ENCODE data around the gene MYPN. TPM values are rescaled to one million over a fixed set of nuclear protein-coding genes. Genes with fewer than 3 reads are reported as not detected.

MYPN gene
- total RNA-seq, 1 experiment from 2014 or later = 1.8 TPM

DNA sequence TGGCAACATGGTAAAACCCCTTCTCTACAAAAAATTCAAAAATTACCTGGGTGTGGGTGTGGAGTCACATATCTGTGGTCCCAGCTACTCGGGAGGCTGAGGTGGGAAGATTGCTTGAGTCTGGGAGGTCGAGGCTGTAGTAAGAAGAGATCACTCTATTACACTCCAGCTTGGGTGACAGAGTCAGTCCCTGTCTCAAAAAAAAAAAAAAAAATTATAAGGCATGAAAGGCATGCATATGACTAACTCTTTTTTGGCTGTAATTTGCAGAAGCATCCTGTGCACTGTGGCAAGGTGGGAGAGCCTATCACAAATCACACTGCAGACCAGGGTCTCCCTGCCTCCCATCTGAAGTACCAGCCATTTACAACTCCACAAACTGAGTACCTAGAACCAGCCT lies 14.1 kb upstream of the MYPN start:
- DNase-seq (ENCODE audit: low read depth) = peak; percentile 73

DNA sequence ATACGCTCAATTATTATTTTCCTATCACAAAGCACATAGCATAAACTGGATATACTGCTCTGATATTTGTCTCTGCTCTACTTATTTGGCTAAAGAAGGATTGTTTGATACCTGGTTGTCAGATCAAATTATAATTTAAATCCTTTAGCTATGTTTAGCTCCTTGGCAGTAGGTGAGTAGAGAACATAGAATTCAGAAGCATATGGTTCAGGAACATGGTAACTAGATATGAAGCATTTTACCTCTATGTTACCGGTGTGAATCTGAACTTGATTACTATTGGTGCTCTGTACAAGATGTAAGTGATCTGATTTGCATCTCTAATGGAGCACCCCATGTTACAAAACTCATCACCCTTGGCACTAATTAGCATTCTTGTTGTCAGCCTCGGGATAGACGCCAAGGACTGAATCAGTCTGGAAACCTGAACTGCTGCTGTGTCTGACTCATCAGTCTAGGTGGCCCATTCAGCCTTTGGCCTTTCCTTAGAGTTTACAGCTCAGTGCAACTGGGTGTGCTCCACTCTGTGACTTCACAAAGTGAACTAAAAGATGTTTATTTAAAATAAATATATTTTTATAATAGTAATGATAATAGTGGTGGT lies 12.3 kb upstream of the MYPN start:
- peak; percentile 91 for DNase-seq (ENCODE audit: low read depth)

DNA sequence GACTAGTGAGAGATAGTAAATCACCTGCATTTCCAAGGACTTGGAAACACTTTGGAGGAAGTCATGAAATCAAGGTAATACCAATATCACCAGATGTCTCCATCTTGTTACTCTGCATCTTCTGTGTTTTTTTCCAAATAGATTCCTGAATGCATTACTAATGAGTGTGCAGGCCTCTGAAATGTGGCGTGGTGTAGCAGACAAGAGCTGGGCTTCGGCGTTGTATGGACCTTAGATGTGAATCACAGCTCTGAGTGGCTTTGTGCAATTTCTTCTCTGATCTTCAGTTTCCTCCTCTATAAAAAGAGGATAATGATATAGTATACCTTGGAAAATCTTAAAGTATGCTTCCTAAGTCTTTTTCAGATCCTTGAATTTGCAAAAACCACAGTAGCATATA lies 9.6 kb upstream of the MYPN start:
- DNase-seq (ENCODE audit: low read depth) = peak; percentile 68

DNA sequence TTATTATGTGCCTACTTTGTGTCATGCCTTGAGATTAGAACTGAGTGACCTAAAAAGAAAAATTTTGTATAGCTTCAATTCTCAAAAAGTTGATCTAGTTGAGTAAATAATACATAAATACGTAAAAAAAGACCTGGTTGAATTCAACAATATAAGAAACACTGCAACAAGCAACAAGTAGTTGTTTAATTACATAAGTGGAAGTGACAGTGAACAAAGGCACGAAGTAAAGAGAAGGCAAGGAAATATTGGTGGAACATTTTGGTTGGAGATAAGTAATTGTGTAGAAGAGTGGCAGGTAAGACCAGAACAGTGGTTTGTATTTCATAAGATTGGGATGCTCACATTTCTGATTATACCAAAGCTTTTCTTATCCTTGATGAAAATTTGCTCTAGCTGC lies 8.2 kb upstream of the MYPN start:
- DNase-seq (ENCODE audit: low read depth) = no peak

DNA sequence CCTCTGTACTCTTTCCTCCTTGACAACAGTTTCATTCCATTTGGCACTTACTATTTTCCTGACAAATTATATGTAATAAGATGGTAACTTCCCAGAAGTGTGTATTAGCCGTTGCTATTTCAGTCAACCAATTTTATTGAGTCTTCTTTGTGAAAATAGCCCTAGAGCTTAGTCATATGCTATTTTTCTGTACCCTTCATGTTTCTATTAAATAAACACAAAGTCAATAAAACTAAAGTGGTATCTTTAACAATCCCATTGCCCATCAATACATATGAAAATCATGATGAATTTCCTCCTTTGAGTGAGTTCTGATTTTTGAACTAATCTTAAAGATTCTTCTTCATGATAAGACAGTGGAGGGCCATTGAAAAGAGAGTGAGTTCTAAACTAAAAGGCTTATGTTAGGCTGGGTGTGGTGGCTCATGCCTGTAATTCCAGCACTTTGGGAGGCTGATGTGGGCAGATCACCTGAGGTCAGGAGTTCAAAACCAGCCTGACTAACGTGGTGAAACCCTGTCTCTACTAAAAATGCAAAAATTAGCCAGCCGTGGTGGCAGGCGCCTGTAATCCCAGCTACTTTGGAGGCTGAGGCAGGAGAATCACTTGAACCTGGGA lies 5.9 kb upstream of the MYPN start:
- DNase-seq (ENCODE audit: low read depth) = no peak

DNA sequence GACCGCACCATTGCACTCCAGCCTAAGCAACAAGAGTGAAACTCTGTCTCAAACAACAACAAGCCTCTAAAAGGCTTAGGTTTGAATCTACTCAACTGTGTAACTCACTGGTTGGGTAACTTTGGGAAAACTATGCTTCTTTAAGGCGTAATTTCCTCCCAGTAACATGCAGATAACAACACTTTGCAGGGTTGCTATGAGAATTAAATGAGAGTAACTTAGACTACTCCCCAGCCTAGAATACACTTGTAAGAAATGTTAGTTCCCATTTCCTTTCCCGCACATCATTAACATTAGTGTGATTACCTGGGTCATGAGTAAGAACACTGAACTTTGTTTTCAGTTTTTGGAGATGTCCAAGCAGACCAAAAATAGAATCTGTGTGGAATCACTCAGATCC lies 5.4 kb upstream of the MYPN start:
- DNase-seq (ENCODE audit: low read depth) = no peak

DNA sequence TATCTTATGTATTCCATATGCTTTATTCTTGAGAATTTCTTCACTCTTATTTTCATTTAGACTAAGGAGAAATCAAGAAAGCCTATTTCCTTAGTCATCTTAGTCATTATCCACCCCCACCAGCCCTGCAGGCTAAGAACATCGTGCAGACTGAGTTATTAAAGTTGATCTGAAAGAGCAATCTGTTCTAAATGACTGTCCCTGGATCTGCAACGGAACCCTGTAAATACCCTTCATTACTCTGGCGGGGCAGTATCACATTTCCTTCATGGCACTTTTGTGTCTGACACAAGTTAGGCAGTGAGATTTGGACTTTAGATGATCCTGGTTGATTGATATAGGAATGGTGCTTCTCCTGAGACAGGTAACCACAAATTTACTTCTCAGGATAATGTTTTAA lies 3.5 kb upstream of the MYPN start:
- peak; percentile 87 for DNase-seq (ENCODE audit: low read depth)

DNA sequence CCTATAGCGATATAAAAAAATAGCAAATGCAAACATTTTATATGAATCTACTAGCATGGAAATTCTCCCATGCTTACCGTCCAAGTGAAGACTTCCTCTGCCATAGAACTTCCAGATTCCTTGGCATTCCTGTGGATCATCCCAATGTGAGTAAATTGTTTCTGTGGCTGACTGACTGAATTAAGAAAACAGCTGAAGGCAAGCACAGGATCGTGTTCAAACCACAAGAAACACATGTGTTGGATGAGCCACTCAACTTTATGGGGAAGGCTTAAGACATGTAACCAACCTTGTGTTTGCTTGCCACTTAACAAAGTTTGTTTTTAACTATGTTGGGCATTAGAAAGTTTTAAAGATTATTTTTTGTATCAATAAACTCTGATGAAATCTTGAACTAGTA lies 2.6 kb upstream of the MYPN start:
- peak; percentile 94 for DNase-seq (ENCODE audit: low read depth)

DNA sequence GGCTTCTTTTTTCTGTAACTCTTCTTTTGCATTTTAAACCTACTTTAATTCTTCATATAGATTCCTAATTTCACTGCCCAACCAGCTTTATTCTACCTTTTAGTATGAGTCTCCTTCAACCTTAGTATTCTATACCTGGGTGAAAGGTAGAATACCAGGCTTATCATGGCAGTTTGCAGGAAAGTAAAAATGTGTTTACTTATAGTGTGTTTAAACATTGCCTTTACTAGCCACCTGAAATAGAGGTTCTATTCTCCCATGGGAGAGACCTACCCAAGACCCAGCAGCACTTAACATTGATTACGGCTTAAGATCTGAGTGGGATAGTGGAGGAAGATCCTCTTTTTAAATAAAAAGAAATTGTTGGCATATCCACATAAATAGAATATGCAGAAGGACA lies 1.6 kb upstream of the MYPN start:
- DNase-seq (ENCODE audit: low read depth) = no peak

DNA sequence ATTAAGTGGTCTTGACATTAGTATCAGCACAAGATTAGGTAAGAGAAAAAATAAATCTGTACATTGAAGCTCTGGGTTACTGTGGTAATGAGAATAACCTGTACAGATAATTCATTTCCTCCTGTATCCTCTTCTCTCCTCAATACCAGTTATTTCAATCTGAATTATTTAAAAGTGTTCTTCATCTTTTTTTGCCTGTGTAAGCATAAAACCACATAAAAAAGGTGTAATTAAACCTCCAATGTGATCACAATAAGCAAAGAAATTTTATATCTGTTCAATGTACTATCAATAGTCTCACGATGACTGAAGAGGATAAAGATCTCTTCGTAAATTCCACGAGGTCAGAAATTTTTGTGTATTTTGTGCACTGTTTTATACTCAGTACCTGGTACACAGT lies 1.2 kb upstream of the MYPN start:
- no peak for DNase-seq (ENCODE audit: low read depth)

DNA sequence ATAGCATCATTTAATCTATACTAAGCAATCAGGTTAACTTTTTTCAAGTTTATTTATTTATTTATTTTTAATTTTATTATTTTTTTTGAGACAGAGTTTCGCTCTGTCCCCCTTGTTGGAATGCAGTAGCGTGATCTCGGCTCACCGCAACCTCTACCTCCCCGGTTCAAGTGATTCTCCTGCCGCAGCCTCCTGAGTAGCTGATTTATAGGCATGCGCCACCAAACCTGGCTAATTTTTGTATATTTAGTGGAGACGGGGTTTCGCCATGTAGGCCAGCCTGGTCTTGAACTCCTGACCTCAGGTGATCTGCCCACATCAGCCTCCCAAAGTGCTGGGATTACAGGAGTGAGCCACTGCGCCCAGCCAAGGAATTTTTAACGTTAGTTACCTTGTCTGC lies 635 bp upstream of the MYPN start:
- DNase-seq (ENCODE audit: low read depth) = no peak

DNA sequence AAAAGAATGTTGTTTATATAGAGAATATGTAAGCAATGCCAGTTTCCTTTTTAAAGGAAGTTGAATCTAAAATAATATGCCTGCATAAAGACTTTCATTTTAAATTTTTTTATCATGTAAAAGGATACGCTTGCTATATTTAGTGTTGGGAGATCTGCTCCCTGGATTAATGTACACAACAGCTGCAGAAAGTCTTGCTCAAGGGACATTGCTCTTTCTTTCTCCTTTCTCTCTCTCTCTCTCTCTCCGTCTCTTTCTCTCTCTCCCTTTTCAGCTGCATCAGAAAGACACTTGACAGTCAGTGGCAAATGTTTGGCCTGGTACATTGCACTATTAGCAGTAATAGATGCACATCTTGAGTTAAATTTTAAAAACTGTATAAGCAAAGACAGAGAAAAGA lies 739 bp downstream of the MYPN start:
- DNase-seq (ENCODE audit: low read depth) = no peak

DNA sequence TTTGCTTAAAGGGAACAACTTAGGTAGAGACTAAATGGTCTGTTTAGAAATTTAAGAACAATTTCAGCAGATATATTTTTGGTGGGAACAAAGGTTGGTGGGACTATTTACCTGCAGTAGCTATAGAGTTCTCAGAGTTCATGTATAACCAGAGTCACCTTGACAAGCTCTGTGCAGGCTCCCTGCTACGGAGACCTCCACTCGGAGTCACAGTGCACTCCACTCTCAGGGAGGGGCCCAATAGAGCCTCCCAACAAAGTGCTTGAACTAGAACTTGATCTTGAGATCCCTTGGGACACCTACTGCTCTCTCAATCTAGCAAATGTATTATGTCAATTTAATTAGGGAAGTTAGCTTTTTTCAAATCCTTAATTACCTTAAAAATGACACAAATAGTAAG lies 2.3 kb downstream of the MYPN start:
- DNase-seq (ENCODE audit: low read depth) = no peak

DNA sequence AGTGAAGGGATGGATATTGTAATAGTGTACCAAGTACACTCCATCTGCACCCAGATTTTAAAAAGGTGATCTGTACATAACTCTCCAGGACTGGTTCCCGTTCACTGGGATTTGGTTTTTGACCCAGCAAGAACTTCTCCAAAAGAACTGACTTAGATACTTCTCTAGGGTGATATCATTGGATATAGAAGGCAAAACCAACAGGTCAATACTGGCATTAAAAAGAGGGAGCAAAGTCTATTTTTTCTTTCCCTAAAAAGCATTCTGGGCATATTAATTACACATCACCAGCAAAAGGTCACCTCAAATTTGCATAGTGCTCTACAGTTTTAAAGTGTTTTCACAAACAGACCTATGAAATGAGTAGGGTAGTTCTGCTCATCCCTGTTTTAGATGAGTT lies 3.5 kb downstream of the MYPN start:
- DNase-seq (ENCODE audit: low read depth) = no peak

DNA sequence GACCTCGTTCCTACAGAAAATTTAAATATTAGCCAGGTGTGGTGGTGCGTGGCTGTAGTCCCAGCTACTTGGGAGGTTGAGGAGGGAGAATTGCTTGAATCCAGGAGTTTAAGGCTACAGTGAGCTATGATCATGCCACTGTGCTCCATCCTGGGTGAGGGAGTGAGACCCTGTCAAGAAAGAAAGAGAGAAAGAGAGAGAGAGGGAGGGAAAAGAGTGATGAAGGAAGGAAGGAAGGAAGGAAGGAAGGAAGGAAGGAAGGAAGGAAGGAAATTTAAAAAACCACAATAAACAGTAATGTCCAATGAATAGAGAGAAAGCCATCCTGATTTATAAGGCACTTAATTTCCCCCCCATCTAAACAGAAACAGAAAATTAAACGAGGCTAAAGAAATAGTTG lies 9.4 kb downstream of the MYPN start:
- DNase-seq (ENCODE audit: low read depth) = no peak

DNA sequence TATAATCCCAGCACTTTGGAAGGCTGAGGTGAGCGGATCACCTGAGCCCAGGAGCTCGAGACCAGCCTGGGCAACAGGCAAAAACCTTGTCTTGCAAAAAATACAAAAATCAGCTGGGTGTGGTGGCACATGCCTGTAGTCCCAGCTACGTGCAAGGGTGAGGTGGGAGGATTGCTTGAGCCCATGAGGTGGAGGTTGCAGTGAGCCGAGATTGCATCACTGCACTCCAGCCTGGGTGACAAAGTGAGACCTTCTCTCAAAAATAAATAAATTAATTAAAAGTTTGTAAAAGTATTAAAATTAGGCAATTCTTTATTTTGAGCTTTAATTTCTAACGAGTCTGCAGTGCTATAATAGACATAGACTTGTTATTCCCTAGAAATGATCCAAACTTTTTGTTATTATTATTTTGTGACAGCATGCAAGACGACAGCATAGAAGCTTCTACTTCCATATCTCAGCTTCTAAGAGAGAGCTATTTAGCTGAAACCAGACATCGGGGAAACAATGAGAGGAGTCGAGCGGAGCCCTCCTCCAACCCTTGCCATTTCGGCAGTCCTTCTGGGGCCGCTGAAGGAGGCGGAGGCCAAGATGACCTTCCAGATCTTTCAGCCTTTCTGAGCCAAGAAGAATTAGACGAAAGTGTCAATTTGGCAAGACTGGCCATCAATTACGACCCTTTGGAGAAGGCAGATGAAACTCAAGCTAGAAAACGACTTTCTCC lies 11.9 kb downstream of the MYPN start:
- no peak for DNase-seq (ENCODE audit: low read depth)

DNA sequence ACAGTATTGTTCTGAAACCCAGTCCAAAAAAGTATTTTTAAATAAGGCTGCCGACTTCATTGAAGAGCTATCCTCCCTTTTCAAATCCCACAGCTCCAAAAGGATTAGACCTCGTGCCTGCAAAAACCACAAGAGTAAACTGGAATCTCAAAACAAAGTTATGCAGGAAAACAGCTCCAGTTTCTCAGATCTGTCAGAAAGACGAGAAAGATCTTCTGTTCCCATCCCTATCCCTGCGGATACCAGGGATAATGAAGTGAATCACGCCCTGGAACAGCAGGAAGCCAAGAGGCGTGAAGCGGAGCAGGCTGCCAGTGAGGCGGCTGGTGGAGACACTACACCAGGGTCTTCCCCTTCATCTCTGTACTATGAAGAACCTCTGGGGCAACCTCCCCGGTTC lies 12.6 kb downstream of the MYPN start:
- DNase-seq (ENCODE audit: low read depth) = no peak

DNA sequence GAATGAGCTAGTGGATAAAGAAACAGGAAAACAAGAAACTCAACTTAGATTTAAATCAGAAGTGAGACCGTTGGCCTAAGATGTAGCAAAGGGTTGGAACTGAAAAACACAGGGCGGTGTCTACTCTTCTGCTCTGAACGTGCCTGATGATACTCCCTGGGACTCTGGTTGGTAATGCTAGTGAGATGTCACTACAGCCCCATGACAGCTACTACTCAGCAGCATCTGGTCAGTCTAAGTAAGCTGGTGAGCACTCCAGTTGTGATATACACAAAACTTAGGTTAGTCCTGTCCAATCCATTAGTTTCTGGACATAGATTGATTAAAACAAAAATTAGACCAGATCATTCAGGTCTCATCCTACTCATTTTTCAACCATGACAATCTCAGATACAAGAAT lies 15.4 kb downstream of the MYPN start:
- no peak for DNase-seq (ENCODE audit: low read depth)

DNA sequence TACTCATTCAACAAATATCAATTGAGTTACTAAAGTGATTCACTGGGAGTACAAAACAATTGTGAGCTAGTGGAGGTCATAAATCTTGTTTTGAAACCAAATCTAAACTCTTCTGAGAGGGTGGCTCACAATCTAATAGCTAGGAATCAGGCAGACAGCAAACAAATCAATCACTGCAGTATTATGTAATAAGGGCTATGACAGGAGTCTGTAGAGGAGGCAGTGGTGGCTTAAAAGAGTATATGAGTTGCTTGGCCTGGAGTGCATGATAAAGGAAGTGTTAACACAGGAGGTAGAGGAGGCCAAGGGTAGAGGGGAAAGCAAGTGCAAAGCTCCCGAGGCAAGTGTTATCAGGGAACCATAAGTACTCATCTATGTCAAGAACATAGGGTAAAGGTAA lies 16.5 kb downstream of the MYPN start:
- DNase-seq (ENCODE audit: low read depth) = no peak

DNA sequence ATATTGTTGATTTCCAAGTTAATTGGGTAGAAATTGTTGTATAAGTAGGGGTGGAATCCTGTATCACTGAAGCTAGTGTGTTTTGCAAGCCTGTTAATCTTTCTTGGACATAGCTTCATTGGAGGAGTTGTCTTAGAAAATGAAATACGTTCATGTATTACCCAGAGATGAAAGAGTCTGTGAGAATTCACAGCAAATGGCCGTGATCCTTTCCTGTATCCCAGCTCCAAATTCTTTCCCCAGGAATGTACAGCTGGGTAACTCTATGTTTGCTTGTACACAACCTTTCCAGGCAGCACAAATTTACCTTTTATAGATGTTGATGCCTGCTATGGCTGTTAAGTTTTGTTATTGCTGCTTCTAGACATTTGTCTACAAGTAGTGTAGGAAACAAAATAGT lies 18.7 kb downstream of the MYPN start:
- DNase-seq (ENCODE audit: low read depth) = no peak

DNA sequence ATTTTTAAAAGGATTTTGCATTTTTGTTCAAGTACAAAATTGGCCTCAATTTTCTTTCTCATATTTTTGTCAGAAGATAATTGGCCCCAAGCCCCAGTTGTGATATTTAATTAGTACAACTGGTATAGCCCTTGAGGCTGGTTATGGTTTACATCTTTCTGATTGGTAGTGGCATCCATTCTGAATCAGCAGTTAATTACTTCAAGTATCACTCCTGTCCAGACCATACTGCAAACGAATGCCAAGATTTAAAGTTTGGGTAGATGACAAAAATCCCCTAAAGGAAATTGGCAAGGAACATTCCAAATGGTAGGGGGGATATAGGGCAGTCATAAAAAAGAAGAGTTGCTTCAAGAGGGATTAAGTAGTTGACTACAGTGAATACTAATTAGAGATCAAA lies 23.1 kb downstream of the MYPN start:
- DNase-seq (ENCODE audit: low read depth) = no peak

DNA sequence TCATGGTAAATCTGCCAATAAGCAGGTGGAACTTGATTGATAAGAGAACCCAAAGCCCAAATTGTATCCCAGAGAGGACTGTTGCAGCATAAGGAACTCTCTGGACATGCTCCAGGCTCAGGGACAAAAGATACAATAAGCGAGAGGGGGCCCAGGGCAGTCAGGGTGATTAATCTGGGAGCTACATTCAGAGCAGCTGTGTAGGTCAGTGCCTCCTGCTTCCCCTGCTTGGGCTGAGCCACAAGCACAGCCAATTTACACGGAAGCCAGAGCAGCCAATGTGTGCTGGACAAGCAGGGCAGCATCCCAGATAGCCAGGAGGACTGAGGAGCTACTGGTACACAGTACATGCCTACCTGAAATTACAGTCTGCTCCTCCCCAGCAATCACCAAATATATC lies 24.2 kb downstream of the MYPN start:
- peak; percentile 71 for DNase-seq (ENCODE audit: low read depth)

DNA sequence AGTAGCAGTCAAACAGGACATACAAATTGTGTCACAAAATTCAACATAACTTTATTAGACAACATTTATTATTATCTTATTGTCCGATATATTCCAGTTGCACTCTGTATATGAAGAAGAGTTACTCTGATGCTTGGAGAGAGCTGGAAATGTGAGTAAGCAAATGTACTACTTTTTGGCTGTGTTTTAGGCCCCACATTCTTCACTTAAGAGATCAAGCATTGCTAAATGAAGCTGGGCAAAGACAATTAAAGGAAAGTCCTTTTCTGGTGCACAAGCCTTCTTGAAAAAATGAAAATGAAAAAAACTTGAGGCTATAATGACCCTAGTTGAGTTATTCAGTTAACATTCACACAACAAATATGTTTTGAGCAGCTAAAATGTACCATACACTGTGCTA lies 26.1 kb downstream of the MYPN start:
- DNase-seq (ENCODE audit: low read depth) = peak; percentile 13

All from RPMI7951 (cell line).